DMS 273 (cell line): Measurements from ENCODE around the gene METRN.

Experiments
- DNase-seq: peaks from one replicate; lab custom pipeline; 2025; ENCODE audit not compliant: unreplicated experiment; lab: John Stamatoyannopoulos, UW

The METRN gene

DNA sequence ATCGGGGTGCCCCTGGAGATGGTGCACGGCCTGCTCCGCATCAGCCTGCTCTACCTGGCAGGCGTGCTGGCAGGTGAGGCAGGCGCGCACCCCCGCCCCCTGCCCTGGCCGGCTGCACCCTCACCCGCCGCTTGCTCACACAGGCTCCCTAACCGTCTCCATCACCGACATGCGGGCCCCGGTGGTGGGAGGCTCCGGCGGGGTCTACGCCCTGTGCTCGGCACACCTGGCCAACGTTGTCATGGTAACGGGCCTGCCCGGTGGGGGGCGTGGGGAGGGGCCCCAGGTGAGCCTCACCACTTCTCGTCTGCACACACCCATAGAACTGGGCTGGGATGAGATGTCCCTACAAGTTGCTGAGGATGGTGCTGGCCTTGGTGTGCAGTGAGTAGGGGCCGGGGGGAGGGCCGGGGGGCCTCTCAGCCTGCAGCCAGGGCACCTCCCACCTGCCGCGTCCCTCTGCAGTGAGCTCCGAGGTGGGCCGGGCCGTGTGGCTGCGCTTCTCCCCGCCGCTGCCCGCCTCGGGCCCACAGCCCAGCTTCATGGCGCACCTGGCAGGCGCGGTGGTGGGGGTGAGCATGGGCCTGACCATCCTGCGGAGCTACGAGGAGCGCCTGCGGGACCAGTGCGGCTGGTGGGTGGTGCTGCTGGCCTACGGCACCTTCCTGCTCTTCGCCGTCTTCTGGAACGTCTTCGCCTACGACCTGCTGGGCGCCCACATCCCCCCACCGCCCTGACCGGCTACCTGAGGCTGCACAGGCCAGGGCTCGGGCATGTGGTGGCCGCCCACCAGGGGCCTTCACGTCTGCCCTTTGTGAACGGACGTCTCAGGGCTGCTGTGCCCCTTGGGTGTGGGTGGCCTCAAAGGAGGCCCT lies 37.4 kb upstream of the METRN start:
- no peak for DNase-seq

DNA sequence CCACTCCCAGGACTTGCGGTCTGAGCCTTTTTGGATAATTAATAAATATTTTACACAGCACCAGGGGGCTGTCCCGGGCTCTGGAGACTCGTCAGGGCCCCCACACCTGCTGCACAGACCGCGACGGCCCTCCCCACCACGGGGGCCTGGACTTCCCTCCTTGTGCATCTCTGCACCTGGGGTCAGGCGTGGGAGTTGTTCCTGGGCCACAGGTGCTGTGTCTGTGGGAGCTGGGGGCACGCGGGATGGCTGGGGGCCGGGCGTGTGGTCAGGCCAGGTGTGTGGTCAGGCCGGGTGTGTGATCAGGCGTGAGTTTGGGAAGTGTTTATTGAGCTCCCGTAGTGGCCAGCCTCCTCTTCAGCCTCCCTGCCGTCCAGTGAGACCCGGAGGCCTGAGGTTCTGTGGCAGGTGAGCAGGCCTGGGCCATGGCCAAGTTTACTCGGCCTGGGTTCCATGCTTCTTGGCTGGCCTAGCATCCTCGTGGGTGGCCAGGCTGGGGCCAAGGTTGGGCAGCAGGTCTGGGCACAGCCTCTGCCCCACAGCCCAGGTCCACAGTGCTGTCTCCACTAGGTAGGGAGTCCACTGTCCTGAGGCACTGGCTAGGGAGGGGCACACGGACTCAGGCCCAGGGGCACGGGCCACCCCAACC lies 36.6 kb upstream of the METRN start:
- DNase-seq = no peak

- peak; percentile 93 for DNase-seq
Measured at GRCh38 chr16:678858-679813, 35.8 kb upstream of the METRN start.

GRCh38 chr16:679814-680624 lies 34.9 kb upstream of the METRN start, which contains the start of gene STUB1:
Gene STUB1 (plus strand): TSS chr16:680410. CDS start chr16:680526, 116 bp downstream.
- DNase-seq = peak; percentile 95

- no peak for DNase-seq
Measured at GRCh38 chr16:680625-680945, 34.3 kb upstream of the METRN start.

- DNase-seq = peak; percentile 81
Measured at GRCh38 chr16:680967-681745, 33.8 kb upstream of the METRN start.

- DNase-seq = no peak
Measured at GRCh38 chr16:681746-682427, 33.0 kb upstream of the METRN start.

DNA sequence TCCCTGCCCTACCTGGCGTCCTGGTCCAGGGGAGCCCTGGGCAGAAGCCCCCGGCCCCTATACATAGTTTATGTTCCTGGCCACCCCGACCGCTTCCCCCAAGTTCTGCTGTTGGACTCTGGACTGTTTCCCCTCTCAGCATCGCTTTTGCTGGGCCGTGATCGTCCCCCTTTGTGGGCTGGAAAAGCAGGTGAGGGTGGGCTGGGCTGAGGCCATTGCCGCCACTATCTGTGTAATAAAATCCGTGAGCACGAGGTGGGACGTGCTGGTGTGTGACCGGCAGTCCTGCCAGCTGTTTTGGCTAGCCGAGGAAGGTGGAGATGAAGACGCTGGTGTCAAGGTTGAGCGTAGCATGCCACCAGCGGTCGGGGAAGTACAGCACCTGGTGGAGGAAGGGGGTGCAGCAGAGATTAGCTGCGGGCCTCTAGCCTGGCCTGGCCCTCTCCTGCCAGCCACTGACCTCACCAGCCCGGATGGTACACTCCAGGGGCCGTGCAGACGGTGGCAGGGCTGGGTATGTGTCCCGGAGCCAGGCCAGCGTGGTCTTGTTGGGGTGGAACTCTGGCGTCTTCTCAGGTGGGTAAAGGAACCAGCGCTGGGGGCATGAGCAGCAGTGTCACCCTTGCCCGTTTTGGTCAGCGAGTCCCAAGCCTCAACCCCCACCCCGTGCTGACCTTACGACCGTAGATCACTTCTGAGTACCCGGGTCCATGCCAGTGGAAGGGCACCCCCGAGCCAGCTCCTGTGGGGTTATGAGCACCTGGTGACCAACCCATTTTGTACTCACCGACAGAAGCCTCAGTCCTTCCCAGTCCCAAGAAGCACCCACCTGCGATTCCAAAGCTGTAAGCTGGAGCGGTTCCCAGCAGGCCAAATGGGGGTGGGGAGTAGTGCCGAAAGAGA lies 32.2 kb upstream of the METRN start:
- DNase-seq = no peak

DNA sequence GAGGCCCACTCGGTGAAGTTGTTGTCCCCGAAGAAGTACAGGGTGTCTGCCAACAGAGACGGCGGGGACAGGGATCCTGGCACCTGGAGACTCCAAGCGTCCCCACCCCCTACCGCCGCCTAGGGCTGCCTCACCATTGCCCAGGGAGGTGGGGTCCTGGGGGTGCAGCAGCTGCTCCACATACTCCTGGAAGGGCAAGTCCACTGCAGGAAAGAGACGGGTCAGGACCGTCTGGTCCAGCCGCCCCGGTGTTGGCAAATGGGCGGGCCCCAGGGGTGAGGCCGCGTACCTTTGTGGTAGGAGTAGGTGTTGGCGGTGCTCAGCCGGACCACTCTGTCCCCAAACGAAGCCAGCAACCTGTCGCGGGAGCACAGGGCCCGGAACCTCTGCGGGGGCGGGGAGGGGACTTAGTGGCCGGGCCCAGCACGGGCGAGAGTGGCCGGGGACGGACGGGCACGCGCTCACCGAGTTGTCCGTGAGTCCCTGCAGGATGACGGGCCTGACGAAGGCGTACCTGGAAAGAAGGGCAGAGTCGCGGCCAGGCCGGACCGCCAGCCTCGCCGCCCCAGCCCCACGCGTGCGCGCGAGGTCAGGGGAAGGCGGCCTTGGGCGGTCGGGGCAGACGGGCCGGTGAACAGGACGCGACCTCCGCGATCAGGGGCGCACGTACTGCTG lies 31.4 kb upstream of the METRN start:
- peak; percentile 67 for DNase-seq

GRCh38 chr16:684071-684794 lies 30.7 kb upstream of the METRN start, which contains the start of gene JMJD8:
Gene JMJD8 (minus strand): TSS chr16:684334. CDS start chr16:684319, 15 bp downstream.
- DNase-seq = peak; percentile 99

DNA sequence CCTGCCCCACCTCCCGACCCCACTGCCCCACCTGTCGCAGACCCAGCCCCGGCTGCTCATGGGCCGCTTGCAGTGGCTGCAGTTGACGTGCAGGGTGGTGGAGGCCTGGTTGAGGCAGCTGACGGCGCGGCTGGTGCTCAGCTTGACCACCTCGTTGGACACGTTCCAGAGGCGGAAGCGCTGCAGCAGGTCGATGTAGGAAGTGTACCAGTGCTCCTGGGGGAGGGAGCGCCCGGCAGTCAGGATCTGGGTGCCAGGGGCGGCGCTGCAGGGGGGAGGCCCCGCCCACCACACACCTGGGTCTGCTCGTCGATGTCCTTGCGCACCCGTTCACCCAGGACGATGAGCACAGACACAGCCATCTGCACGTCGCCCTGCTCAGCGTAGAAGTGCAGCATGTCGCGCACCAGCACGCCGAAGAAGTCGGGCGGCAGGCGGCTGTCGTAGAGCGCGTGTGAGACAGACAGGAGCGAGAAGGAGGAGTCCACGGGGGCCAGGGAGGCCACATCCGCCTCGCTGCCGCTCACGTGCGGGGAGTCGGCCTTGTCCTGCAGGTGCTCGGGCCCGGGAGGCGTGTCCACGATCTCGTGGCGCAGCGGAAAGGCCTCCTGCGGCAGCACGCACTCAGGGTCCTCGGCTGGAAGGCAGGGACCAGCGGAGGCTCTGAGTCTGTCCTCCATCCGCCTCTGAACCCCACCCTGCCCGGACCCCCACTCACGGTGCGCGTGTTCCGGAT lies 29.8 kb upstream of the METRN start:
- DNase-seq = no peak

GRCh38 chr16:685967-686366 lies 29.0 kb upstream of the METRN start:
- peak; percentile 59 for DNase-seq

DNA sequence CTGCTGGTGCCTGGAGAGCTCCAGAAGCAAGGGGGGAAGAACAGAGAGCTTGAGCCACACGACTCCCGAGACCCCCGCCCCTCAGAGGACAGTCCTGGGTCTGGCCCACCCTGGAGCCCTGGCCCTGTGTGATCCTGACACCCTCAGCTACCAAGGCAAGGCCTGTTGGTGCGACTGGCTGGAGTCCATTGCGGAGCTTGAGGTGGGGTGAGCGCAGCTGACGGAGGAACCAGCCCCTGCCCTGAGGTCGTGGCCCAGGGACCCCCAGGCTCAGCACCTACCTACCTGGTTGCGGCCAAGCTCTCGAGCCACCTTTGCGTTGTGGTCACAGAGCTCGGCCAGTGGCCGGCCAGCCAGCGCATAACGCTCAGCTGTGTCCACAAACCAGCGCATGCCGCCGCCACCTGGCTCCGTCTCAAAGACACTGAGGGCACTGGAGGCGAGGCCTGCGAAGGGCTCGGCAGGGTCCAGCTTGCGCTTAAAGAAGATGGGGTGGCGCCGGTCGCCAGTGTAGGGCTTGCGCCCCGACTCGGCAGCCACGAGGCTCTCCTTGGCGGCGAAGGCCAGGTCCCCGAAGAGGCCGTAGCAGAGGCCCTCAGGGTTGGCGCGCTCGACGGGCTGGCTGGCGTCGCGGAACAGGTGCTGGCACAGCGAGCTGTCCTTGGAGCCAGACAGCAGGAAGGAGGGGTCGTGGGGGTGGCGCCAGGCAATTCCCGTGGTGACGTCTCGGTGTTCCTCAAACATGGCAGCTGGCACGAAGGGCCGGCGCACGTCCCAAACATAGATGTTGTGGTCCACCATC lies 28.3 kb upstream of the METRN start:
- no peak for DNase-seq

DNA sequence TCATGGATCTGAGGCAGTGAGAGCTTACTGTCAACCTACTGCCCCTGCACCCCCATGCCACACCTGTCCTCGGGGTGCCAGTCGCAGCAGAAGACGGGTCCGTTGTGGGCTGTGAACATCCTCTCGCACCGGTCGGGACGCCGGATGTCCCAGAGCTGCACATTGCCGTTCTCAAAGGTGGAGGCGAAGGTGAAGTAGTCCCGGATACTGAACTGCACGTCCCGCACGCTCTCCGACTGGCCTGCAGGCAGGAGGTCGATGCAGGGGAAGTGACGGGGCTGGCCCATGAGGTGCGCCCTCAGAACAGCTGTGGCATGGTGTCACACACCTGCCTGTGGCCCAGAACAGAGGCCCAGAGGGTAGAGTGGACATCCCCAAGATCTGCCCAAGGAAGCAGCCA lies 27.4 kb upstream of the METRN start:
- DNase-seq = no peak

DNA sequence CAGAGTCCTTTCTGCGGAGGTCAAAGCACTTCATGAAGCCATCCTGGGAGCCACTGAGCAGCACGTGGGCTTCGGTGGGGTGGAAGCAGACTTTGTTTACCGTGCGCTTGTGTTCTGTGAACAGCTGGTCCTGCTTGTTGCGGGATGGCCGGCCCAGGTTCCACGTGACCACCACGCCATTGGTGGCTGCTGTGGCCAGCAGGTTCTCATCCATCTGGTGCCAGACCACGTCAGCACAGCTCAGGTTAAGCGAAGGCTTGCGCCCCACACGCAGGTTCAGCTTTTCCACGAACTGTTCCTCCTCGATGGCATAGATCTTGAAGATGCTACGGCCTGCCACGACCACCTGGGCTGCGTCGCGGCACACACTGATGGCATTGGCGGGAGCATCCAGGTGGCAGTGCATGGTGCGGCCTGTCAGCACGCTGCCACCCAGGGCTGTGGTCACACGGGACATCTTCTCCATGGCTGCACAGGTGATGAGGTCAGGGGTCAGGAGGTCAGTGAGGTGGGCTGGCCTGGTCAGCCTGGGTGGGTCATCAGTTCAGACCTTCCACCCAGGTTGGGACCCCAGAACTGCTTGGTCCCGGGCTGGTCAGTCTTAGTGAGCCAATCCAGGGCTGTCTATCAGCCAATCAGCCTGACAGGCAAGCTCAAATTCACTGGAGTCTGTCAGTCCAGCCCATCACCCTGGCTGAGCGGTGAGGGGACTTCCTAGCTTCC lies 25.6 kb upstream of the METRN start:
- DNase-seq = no peak
